Panc1 (cell line): ENCODE measurements around the gene ZCWPW1. TPM values are rescaled to one million over a fixed set of nuclear protein-coding genes. Genes with fewer than 3 reads are reported as not detected.
"Not testable (repeated sequence)": the region's sequence is repeated elsewhere in the genome, so short reads cannot be mapped to it uniquely, and the experiment has no call there.

ENCODE experiments used
- ATAC-seq: fragments of 200-7000 bp; cut with Tn5 transposase; 2 replicates; pipeline ENCODE4 v1.9.1; 2020; ENCODE audit warnings: mild to moderate bottlenecking, moderate library complexity
- BruUV-seq: library from RNA; stranded (reverse); fragments of 400-500 nt; replicated peaks from 2 replicates; lab custom pipeline; 2021; lab: Mats Ljungman, UMichigan
- CTCF ChIA-PET: fragments of 300-600 bp; sonication (Branson Sonifier 250); formaldehyde crosslinking; loops from one replicate; lab custom pipeline; 2022; ENCODE audit warnings: antibody characterized with exemption; lab: Charles Lee
- POLR2A ChIA-PET: fragments of 300-600 bp; sonication (Branson Sonifier 250); formaldehyde crosslinking; loops from one replicate; lab custom pipeline; 2022; ENCODE audit warnings: antibody characterized with exemption; lab: Charles Lee
- DNase-seq: peaks from one replicate; pipeline ENCODE4 v3.0.0-alpha.2; 2010; ENCODE audit warnings: low read depth, low spot score
- H3K27ac ChIP-seq: 2 replicates; pipeline ENCODE4 v1.5.1; 2011; ENCODE audit warnings: mild to moderate bottlenecking, low read length, inconsistent platforms
- H3K27me3 ChIP-seq: fragments of 200-500 bp; sonication (Bioruptor generic); 2 replicates; pipeline ENCODE4 v1.6.0; 2014; ENCODE audit warnings: low read length, inconsistent platforms; ENCODE audit not compliant: control insufficient read depth, insufficient read depth
- H3K36me3 ChIP-seq: fragments of 200-500 bp; sonication (Bioruptor generic); 2 replicates; pipeline ENCODE4 v1.5.1; 2014; ENCODE audit warnings: inconsistent platforms, mild to moderate bottlenecking, low read length, moderate library complexity; ENCODE audit not compliant: control insufficient read depth, insufficient read depth
- H3K4me1 ChIP-seq: 2 replicates; pipeline ENCODE4 v1.5.1; 2011; ENCODE audit warnings: inconsistent platforms, mild to moderate bottlenecking, low read length, moderate library complexity; ENCODE audit not compliant: control insufficient read depth, insufficient read depth
- H3K4me3 ChIP-seq, 2 experiments: 2 replicates each; pipeline ENCODE4 v1.5.1; 2011 to 2012; ENCODE audit warnings: low read depth in 2 of 2, low read length in 2 of 2, mild to moderate bottlenecking in 2 of 2, inconsistent platforms in 1 of 2, moderate library complexity in 1 of 2
- H3K9me3 ChIP-seq: fragments of 200-500 bp; sonication (Bioruptor generic); 2 replicates; pipeline ENCODE4 v1.5.1; 2014; ENCODE audit warnings: low read depth, mild to moderate bottlenecking, inconsistent platforms, low read length, moderate library complexity; ENCODE audit not compliant: control insufficient read depth, insufficient read depth
- POLR2AphosphoS5 ChIP-seq: IDR thresholded peaks from 2 replicates; pipeline ENCODE4 v1.6.1; 2012; ENCODE audit warnings: mild to moderate bottlenecking, low read depth, low read length, moderate library complexity
- SIN3A ChIP-seq: IDR thresholded peaks from 2 replicates; pipeline ENCODE4 v1.6.1; 2012; ENCODE audit warnings: low read depth, mild to moderate bottlenecking, low read length, moderate library complexity, borderline replicate concordance; ENCODE audit not compliant: insufficient read depth
- TCF7L2 ChIP-seq: IDR thresholded peaks from 2 replicates; pipeline ENCODE4 v1.6.1; 2011; ENCODE audit warnings: mild to moderate bottlenecking, low read depth, low read length, inconsistent platforms
- in situ Hi-C: cut with HindIII; loops from 2 replicates; pipeline ENCODE4 v1.10.0; 2016; ENCODE audit warnings: low sequenced_read_pairs, low pct_unique_long_range_greater_than_20kb
- intact Hi-C: fragments of 100-400 bp; cut with micrococcal nuclease; formaldehyde crosslinking; loops from one replicate; pipeline ENCODE4 v1.10.0; 2022; ENCODE audit not compliant: unreplicated experiment
- total RNA-seq: library from RNA; stranded (reverse); gene quantifications from one replicate; pipeline ENCODE4 v1.2.1, GENCODE V29; 2021; ENCODE audit not compliant: unreplicated experiment
- TF ChIP-seq, protein P1 (sequence below): fragments of 450-650 bp; IDR thresholded peaks from 2 replicates; pipeline ENCODE4 v1.5.1; 2017; ENCODE audit warnings: mild to moderate bottlenecking
- TF ChIP-seq, protein P2 (sequence below), 2 experiments: IDR thresholded peaks; 2 replicates each; pipeline ENCODE4 v1.6.1; 2011 to 2012; ENCODE audit warnings: low read depth in 2 of 2, control low read depth in 1 of 2, low read length in 1 of 2, mild to moderate bottlenecking in 1 of 2, moderate library complexity in 1 of 2; ENCODE audit not compliant: insufficient read depth in 1 of 2

The ZCWPW1 gene
- total RNA-seq, 1 experiment from 2014 or later: 6.5 TPM

DNA sequence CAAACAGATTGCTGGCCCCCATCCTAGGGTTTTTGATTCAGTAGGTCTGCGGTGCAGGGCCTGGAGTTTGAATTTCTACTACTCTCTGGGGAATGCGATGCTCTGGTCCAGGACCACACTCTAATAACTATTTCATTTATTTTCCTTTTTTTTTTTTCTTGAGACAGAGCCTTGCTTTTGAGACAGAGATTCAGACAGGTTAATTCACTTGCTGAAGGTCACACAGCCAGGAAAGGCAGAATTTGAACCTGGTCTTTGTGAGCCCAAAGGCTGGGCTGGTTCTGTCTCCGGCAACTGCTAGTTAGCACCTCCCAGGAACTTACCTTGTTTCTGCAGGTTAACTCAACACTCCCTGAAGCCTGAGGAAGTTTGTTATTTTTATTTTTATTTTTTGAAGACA, 24.0 kb upstream of the ZCWPW1 start:
- intact Hi-C loops (no loop called here), in situ Hi-C loops (no loop called here)
- ChIA-PET CTCF (no interaction called here), POLR2A (no interaction called here)
- no TSS peak for BruUV-seq
- Histone ChIP-seq H3K4me3 (no peak overlapping the region), H3K9me3 (no peaks in the 10 kb centered on the region), H3K4me1 (no peaks in the 10 kb centered on the region), H3K36me3 (no peaks in the 10 kb centered on the region), H3K27ac (no peak overlapping the region), H3K27me3 (no peaks in the 10 kb centered on the region)
- ATAC-seq: no peak
- DNase-seq: no peak
- TF ChIP-seq, protein P1, sequence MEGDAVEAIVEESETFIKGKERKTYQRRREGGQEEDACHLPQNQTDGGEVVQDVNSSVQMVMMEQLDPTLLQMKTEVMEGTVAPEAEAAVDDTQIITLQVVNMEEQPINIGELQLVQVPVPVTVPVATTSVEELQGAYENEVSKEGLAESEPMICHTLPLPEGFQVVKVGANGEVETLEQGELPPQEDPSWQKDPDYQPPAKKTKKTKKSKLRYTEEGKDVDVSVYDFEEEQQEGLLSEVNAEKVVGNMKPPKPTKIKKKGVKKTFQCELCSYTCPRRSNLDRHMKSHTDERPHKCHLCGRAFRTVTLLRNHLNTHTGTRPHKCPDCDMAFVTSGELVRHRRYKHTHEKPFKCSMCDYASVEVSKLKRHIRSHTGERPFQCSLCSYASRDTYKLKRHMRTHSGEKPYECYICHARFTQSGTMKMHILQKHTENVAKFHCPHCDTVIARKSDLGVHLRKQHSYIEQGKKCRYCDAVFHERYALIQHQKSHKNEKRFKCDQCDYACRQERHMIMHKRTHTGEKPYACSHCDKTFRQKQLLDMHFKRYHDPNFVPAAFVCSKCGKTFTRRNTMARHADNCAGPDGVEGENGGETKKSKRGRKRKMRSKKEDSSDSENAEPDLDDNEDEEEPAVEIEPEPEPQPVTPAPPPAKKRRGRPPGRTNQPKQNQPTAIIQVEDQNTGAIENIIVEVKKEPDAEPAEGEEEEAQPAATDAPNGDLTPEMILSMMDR: no peak
- TF ChIP-seq SIN3A (no peak), POLR2AphosphoS5 (no peak), TCF7L2 (no peak)
- TF ChIP-seq, protein P2, sequence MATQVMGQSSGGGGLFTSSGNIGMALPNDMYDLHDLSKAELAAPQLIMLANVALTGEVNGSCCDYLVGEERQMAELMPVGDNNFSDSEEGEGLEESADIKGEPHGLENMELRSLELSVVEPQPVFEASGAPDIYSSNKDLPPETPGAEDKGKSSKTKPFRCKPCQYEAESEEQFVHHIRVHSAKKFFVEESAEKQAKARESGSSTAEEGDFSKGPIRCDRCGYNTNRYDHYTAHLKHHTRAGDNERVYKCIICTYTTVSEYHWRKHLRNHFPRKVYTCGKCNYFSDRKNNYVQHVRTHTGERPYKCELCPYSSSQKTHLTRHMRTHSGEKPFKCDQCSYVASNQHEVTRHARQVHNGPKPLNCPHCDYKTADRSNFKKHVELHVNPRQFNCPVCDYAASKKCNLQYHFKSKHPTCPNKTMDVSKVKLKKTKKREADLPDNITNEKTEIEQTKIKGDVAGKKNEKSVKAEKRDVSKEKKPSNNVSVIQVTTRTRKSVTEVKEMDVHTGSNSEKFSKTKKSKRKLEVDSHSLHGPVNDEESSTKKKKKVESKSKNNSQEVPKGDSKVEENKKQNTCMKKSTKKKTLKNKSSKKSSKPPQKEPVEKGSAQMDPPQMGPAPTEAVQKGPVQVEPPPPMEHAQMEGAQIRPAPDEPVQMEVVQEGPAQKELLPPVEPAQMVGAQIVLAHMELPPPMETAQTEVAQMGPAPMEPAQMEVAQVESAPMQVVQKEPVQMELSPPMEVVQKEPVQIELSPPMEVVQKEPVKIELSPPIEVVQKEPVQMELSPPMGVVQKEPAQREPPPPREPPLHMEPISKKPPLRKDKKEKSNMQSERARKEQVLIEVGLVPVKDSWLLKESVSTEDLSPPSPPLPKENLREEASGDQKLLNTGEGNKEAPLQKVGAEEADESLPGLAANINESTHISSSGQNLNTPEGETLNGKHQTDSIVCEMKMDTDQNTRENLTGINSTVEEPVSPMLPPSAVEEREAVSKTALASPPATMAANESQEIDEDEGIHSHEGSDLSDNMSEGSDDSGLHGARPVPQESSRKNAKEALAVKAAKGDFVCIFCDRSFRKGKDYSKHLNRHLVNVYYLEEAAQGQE (IDR thresholded peaks at IDR 0.05; ENCODE audit: insufficient read depth in 1 of 2, low read depth in 2 of 2, low read length in 1 of 2): no peak

DNA sequence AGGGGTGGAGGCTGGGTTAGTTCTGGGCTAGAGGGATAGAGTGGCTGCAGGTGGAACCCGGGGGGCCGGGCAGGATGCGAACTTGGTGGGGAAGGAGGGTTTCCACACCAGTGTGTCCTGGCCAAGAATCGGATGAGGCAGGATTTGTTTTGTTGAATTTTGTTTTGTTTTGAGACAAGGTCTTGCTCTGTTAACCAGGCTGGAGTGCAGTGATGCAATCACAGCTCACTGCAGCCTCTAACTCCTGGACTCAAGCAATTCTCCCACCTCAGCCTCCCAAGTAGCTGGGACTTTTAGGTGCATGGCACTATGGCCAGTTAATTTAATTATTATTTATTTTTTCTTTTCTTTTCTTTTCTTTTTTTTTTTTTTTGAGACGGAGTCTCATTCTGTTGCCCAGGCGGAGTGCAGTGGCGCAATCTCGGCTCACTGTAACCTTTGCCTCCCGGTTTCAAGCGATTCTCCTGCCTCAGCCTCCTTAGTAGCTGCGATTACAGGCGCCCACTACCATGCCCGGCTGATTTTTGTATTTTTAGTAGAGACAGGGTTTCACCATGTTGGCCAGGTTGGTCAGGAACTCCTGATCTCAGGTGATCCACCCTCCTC, 20.8 kb upstream of the ZCWPW1 start:
- in situ Hi-C loops: no loop called here
- intact Hi-C loops: no loop called here
- H3K4me3 ChIP-seq: no peak overlapping the region

DNA sequence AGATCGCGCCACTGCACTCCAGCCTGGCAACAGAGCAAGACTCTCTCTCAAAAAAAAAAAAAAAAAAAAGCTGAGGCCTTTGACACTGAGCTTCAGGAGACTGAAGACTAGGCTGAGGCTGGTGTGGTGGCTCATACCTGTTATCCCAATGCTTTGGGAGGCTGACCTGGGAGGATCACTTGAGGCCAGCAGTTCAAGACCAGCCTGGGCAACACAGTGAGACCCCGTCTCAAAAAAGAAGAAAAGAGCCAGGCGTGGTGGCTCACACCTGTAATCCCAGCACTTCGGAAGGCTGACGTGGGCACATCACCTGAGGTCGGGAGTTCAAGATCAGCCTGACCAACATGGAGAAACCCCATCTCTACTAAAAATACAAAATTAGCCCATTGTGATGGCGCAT, 18.9 kb upstream of the ZCWPW1 start:
- DNase-seq, H3K4me3 ChIP-seq, H3K27ac ChIP-seq, H3K27me3 ChIP-seq, POLR2A ChIA-PET, H3K36me3 ChIP-seq, ATAC-seq, H3K4me1 ChIP-seq, intact Hi-C loops, H3K9me3 ChIP-seq, BruUV-seq, in situ Hi-C loops: not testable (repeated sequence)
- CTCF ChIA-PET: interaction anchor here (0.6 kb wide), 2 partner anchors 61 to 142 kb away, joined by 5 to 6 read pairs; no protein-coding TSS in a partner anchor

More for the DNA sequence above, 20.8 kb upstream of the ZCWPW1 start:
- TF ChIP-seq TCF7L2: no peak
- TF ChIP-seq, protein P2 (IDR thresholded peaks at IDR 0.05; ENCODE audit: insufficient read depth in 1 of 2, low read depth in 2 of 2, low read length in 1 of 2): no peak
- no peak for TF ChIP-seq SIN3A
- TF ChIP-seq, protein P1: no peak
- TF ChIP-seq POLR2AphosphoS5: no peak
- CTCF ChIA-PET: interaction anchor here (0.7 kb wide), 1 partner anchor 41 kb away, joined by 3 read pairs; no protein-coding TSS in a partner anchor
- POLR2A ChIA-PET: no interaction called here
- Histone ChIP-seq H3K36me3 (no peaks in the 10 kb centered on the region), H3K4me1 (no peaks in the 10 kb centered on the region), H3K9me3 (no peaks in the 10 kb centered on the region), H3K27ac (no peak overlapping the region), H3K27me3 (no peaks in the 10 kb centered on the region)
- ATAC-seq (no peak), DNase-seq (no peak)
- no TSS peak for BruUV-seq
